Measurements from ENCODE around the gene CELF4.

DNA sequence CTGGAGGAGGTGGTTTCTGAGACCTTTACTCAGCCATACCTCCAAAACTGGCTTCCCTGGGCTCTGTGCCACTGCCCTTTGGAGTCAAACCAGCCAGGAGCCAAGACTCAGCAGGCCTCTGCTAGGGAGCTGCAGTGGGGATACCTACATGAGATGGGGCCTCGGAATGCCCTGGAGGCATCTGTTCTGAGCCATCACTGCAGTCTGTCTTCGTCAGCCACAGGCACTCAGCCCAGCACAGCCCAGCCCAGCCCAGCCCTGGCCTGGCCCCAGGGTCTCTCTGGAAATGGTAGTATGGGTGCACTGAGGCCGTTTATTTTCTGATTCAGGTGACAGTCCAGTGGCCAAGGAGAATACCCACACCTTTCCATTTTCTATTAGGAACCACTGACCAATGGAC, 209.8 kb downstream of the CELF4 start:
- TF ChIP-seq, protein P1, sequence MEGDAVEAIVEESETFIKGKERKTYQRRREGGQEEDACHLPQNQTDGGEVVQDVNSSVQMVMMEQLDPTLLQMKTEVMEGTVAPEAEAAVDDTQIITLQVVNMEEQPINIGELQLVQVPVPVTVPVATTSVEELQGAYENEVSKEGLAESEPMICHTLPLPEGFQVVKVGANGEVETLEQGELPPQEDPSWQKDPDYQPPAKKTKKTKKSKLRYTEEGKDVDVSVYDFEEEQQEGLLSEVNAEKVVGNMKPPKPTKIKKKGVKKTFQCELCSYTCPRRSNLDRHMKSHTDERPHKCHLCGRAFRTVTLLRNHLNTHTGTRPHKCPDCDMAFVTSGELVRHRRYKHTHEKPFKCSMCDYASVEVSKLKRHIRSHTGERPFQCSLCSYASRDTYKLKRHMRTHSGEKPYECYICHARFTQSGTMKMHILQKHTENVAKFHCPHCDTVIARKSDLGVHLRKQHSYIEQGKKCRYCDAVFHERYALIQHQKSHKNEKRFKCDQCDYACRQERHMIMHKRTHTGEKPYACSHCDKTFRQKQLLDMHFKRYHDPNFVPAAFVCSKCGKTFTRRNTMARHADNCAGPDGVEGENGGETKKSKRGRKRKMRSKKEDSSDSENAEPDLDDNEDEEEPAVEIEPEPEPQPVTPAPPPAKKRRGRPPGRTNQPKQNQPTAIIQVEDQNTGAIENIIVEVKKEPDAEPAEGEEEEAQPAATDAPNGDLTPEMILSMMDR (optimal IDR thresholded peaks at IDR 0.05 in 1 of 3, IDR thresholded peaks at IDR 0.05 in 1 of 3, conservative IDR thresholded peaks at IDR 0.05 in 1 of 3; ENCODE audit: extremely low read depth in 1 of 3, insufficient read depth in 2 of 3, low read length in 3 of 3): no peak
- no peak for TF ChIP-seq EZH2 (IDR thresholded peaks at IDR 0.05; ENCODE audit: low read length)

Data from keratinocyte (primary cell).